GM23338 (cell line): Measurements from ENCODE around the gene FLRT2. TPM values are rescaled to one million over a fixed set of nuclear protein-coding genes. Genes with fewer than 3 reads are reported as not detected.

ENCODE experiments used
- ATAC-seq: fragments of 200-7000 bp; cut with Tn5 transposase; 3 replicates; pipeline ENCODE4 v1.9.1; 2020
- DNase-seq: peaks from one replicate; pipeline ENCODE4 v3.0.0-alpha.2; 2015; ENCODE audit warnings: low spot score
- H2AFZ ChIP-seq: fragments of 200-600 bp; sonication (generic); 2 replicates; pipeline ENCODE4 v1.8.0; 2016; ENCODE audit warnings: antibody characterized with exemption, mild to moderate bottlenecking, moderate library complexity
- H3F3A ChIP-seq: fragments of 200-600 bp; sonication (generic); replicated peaks from 2 replicates; pipeline ENCODE4 v1.8.0; 2017; ENCODE audit warnings: antibody characterized with exemption, mixed run types, low read depth
- H3K27ac ChIP-seq: fragments of 200-600 bp; sonication (generic); 2 replicates; pipeline ENCODE4 v1.6.1; 2016; ENCODE audit warnings: low read depth
- H3K27me3 ChIP-seq: fragments of 200-600 bp; sonication (generic); 2 replicates; pipeline ENCODE4 v1.8.0; 2016; ENCODE audit warnings: mild to moderate bottlenecking, mixed run types, moderate library complexity; ENCODE audit not compliant: insufficient read depth
- H3K36me3 ChIP-seq: fragments of 200-600 bp; sonication (generic); 2 replicates; pipeline ENCODE4 v1.8.0; 2016; ENCODE audit warnings: mild to moderate bottlenecking; ENCODE audit not compliant: insufficient read depth
- H3K4me1 ChIP-seq: fragments of 200-600 bp; sonication (generic); 2 replicates; pipeline ENCODE4 v1.8.0; 2016; ENCODE audit warnings: mild to moderate bottlenecking, moderate library complexity; ENCODE audit not compliant: insufficient read depth
- H3K4me2 ChIP-seq: fragments of 200-600 bp; sonication (generic); 2 replicates; pipeline ENCODE4 v1.7.1; 2017; ENCODE audit warnings: mixed run types
- H3K4me3 ChIP-seq: fragments of 200-600 bp; sonication (generic); 2 replicates; pipeline ENCODE4 v1.6.1; 2016; ENCODE audit warnings: mixed run types
- H3K79me2 ChIP-seq: fragments of 200-600 bp; sonication (generic); replicated peaks from 2 replicates; pipeline ENCODE4 v1.8.0; 2017; ENCODE audit warnings: mild to moderate bottlenecking; ENCODE audit not compliant: insufficient read depth
- H3K9me2 ChIP-seq: fragments of 200-600 bp; sonication (generic); 2 replicates; pipeline ENCODE4 v1.8.0; 2017; ENCODE audit not compliant: insufficient read depth
- H4K20me1 ChIP-seq: fragments of 200-600 bp; sonication (generic); replicated peaks from 2 replicates; pipeline ENCODE4 v1.8.0; 2017; ENCODE audit warnings: mild to moderate bottlenecking; ENCODE audit not compliant: insufficient read depth
- H3K27ac Mint-ChIP-seq: 2 replicates; pipeline ENCODE4 v1.8.0; 2020; ENCODE audit warnings: inconsistent platforms, mild to moderate bottlenecking, moderate library complexity, mixed read lengths
- H3K27me3 Mint-ChIP-seq: 3 replicates; pipeline ENCODE4 v1.8.0; 2022; ENCODE audit warnings: low read depth, mild to moderate bottlenecking, moderate library complexity, mixed read lengths, inconsistent platforms; ENCODE audit not compliant: insufficient read depth, poor library complexity
- H3K36me3 Mint-ChIP-seq: 3 replicates; pipeline ENCODE4 v1.8.0; 2021; ENCODE audit warnings: low read depth, mild to moderate bottlenecking, inconsistent platforms, moderate library complexity, mixed read lengths
- H3K4me1 Mint-ChIP-seq: 3 replicates; pipeline ENCODE4 v1.8.0; 2020; ENCODE audit warnings: mild to moderate bottlenecking, inconsistent platforms, mixed read lengths
- H3K4me3 Mint-ChIP-seq: 3 replicates; pipeline ENCODE4 v1.8.0; 2021; ENCODE audit warnings: moderate library complexity, mild to moderate bottlenecking, inconsistent platforms, mixed read lengths
- H3K9me3 Mint-ChIP-seq: 3 replicates; pipeline ENCODE4 v1.8.0; 2020; ENCODE audit warnings: moderate library complexity, mild to moderate bottlenecking, inconsistent platforms, mixed read lengths
- CREB1 ChIP-seq: fragments of 250-450 bp; sonication (Bioruptor Pico); IDR thresholded peaks from 2 replicates; pipeline ENCODE4 v1.5.0; 2020; ENCODE audit warnings: low read depth, mild to moderate bottlenecking, moderate library complexity
- JUNB ChIP-seq: IDR thresholded peaks from one replicate; pipeline ENCODE4 v1.6.1; 2016; ENCODE audit warnings: antibody characterized with exemption; ENCODE audit not compliant: unreplicated experiment
- ZNF331 ChIP-seq: fragments of 250-450 bp; sonication (Bioruptor Pico); IDR thresholded peaks from 2 replicates; pipeline ENCODE4 v1.5.0; 2020; ENCODE audit warnings: low read depth, mild to moderate bottlenecking, moderate library complexity
- polyA plus RNA-seq: library from polyadenylated mRNA; unstranded; fragments of >200 nt; fragmentation: Nextera tagmentation; extraction: Ambion mirVana; gene quantifications from 2 replicates; pipeline ENCODE4 v1.2.1, GENCODE V29; 2016
- total RNA-seq: library from RNA; depleted of rRNA; stranded (reverse); fragments of >200 nt; shearing (Covaris generic); gene quantifications from 2 replicates; pipeline ENCODE4 v1.2.3, GENCODE V29; 2014
- TF ChIP-seq, protein P1 (sequence below): fragments of 250-450 bp; sonication (Bioruptor Pico); IDR thresholded peaks from 2 replicates; pipeline ENCODE4 v1.5.0; 2020; ENCODE audit warnings: mild to moderate bottlenecking, moderate library complexity

The FLRT2 gene
- total and polyA plus RNA-seq, 2 experiments from 2014 or later = 4.3 to 7.4 TPM

- peaks cover 45% of the 10 kb centered on the region for H3K4me1 Mint-ChIP-seq
- peaks cover 9% of the 10 kb centered on the region for H3K27me3 Mint-ChIP-seq
- Histone ChIP-seq H3K79me2 (no peaks in the 10 kb centered on the region), H3K4me1 (peaks cover 43% of the 10 kb centered on the region), H2AFZ (no peak overlapping the region), H3K27me3 (no peaks in the 10 kb centered on the region), H3F3A (no peaks in the 10 kb centered on the region), H3K4me2 (no peak overlapping the region), H3K27ac (no peak overlapping the region), H4K20me1 (no peaks in the 10 kb centered on the region), H3K36me3 (no peaks in the 10 kb centered on the region), H3K9me2 (no peaks in the 10 kb centered on the region; the same call in 1 of the 2 replicates), H3K4me3 (no peak overlapping the region)
- no peak for DNase-seq
- H3K36me3 Mint-ChIP-seq = no peaks in the 10 kb centered on the region
- no peak overlapping the region for H3K4me3 Mint-ChIP-seq
- no peaks in the 10 kb centered on the region for H3K9me3 Mint-ChIP-seq
- no peak overlapping the region; the same call in 1 of the 2 replicates for H3K27ac Mint-ChIP-seq
- TF ChIP-seq ZNF331 (CRISPR knock-in tag) (no peak), CREB1 (no peak)
- no peak for ATAC-seq
Measured at GRCh38 chr14:85573406-85573805, 43.5 kb downstream of the FLRT2 start.

DNA sequence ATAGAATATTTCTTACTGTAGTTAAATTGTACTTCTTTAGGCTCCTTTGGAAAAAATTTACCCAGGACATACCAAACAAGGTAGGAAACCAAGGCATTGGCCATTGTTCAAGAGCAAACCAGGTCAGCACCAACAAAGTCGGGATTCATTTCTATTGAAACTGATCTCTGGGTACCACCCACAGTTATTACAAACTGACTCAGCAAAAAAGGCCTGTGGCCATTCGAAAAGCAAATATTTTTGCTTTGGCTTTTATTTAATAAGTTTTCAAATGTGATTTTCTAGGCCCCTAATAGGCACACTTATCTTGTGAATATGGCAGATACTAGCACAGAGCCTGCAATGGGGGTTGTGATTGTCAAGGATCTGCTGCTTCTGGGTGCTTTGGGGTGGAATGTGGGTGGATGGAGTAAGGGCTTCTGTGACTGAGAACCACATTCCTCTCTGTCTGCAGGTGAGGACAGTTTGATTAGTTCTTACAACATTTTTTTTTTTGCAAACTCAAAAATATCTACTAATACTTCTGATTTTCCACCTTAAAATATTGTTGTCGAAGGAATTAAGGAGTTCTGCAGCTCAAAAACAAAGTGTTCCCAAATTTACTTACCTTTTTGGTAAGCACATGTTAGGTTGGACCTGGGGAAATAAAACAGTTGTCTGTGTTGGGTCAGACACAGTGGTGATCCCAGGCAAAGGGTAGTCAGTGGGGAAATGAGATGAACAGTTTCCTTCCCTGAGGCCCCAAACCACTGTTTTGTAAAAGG lies 45.1 kb downstream of the FLRT2 start:
- TF ChIP-seq, protein P1, sequence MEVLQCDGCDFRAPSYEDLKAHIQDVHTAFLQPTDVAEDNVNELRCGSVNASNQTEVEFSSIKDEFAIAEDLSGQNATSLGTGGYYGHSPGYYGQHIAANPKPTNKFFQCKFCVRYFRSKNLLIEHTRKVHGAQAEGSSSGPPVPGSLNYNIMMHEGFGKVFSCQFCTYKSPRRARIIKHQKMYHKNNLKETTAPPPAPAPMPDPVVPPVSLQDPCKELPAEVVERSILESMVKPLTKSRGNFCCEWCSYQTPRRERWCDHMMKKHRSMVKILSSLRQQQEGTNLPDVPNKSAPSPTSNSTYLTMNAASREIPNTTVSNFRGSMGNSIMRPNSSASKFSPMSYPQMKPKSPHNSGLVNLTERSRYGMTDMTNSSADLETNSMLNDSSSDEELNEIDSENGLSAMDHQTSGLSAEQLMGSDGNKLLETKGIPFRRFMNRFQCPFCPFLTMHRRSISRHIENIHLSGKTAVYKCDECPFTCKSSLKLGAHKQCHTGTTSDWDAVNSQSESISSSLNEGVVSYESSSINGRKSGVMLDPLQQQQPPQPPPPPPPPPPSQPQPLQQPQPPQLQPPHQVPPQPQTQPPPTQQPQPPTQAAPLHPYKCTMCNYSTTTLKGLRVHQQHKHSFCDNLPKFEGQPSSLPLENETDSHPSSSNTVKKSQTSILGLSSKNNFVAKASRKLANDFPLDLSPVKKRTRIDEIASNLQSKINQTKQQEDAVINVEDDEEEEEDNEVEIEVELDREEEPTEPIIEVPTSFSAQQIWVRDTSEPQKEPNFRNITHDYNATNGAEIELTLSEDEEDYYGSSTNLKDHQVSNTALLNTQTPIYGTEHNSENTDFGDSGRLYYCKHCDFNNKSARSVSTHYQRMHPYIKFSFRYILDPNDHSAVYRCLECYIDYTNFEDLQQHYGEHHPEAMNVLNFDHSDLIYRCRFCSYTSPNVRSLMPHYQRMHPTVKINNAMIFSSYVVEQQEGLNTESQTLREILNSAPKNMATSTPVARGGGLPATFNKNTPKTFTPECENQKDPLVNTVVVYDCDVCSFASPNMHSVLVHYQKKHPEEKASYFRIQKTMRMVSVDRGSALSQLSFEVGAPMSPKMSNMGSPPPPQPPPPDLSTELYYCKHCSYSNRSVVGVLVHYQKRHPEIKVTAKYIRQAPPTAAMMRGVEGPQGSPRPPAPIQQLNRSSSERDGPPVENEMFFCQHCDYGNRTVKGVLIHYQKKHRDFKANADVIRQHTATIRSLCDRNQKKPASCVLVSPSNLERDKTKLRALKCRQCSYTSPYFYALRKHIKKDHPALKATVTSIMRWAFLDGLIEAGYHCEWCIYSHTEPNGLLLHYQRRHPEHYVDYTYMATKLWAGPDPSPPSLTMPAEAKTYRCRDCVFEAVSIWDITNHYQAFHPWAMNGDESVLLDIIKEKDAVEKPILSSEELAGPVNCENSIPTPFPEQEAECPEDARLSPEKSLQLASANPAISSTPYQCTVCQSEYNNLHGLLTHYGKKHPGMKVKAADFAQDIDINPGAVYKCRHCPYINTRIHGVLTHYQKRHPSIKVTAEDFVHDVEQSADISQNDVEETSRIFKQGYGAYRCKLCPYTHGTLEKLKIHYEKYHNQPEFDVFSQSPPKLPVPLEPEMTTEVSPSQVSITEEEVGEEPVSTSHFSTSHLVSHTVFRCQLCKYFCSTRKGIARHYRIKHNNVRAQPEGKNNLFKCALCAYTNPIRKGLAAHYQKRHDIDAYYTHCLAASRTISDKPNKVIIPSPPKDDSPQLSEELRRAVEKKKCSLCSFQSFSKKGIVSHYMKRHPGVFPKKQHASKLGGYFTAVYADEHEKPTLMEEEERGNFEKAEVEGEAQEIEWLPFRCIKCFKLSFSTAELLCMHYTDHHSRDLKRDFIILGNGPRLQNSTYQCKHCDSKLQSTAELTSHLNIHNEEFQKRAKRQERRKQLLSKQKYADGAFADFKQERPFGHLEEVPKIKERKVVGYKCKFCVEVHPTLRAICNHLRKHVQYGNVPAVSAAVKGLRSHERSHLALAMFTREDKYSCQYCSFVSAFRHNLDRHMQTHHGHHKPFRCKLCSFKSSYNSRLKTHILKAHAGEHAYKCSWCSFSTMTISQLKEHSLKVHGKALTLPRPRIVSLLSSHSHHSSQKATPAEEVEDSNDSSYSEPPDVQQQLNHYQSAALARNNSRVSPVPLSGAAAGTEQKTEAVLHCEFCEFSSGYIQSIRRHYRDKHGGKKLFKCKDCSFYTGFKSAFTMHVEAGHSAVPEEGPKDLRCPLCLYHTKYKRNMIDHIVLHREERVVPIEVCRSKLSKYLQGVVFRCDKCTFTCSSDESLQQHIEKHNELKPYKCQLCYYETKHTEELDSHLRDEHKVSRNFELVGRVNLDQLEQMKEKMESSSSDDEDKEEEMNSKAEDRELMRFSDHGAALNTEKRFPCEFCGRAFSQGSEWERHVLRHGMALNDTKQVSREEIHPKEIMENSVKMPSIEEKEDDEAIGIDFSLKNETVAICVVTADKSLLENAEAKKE (CRISPR knock-in tag) = peak; percentile 47; the same call in 1 of the 2 replicates
- TF ChIP-seq JUNB = no peak
- no peak overlapping the region for H3K4me3 ChIP-seq
- H4K20me1 ChIP-seq = no peaks in the 10 kb centered on the region
- no peaks in the 10 kb centered on the region for H3K9me2 ChIP-seq
- H3F3A ChIP-seq = no peaks in the 10 kb centered on the region
- peak overlapping the region; percentile 84 for H3K27ac Mint-ChIP-seq
- peak overlapping the region; percentile 67 for H3K27ac ChIP-seq
- peak overlapping the region; percentile 41 for H3K4me2 ChIP-seq
- DNase-seq = peak; percentile 28
- no peaks in the 10 kb centered on the region for H3K36me3 Mint-ChIP-seq
- H3K79me2 ChIP-seq = no peaks in the 10 kb centered on the region
- ATAC-seq = peak; percentile 83
- H3K27me3 ChIP-seq = no peaks in the 10 kb centered on the region
- no peak overlapping the region for H2AFZ ChIP-seq
- H3K36me3 ChIP-seq = no peaks in the 10 kb centered on the region
- no peaks in the 10 kb centered on the region for H3K9me3 Mint-ChIP-seq
- H3K4me3 Mint-ChIP-seq = no peak overlapping the region
- H3K4me1 Mint-ChIP-seq = peaks cover 37% of the 10 kb centered on the region
- H3K27me3 Mint-ChIP-seq = peaks cover 5% of the 10 kb centered on the region
- H3K4me1 ChIP-seq = peaks cover 36% of the 10 kb centered on the region
